Nephron progenitor cell (in vitro differentiated cells): ENCODE data around the gene CACNA1C.
A peak's percentile ranks its signal among the peaks of the same experiment; 100 is the strongest.

ENCODE experiments used
- DNase-seq: peaks from one replicate; pipeline ENCODE4 v3.0.0; 2021
- H3K27ac Mint-ChIP-seq: 2 replicates; pipeline ENCODE4 v1.8.0; 2021; ENCODE audit warnings: mild to moderate bottlenecking, moderate library complexity, mixed read lengths
- H3K27me3 Mint-ChIP-seq: 2 replicates; pipeline ENCODE4 v1.8.0; 2021; ENCODE audit warnings: mild to moderate bottlenecking, low read depth, mixed read lengths; ENCODE audit not compliant: poor library complexity
- H3K36me3 Mint-ChIP-seq: 2 replicates; pipeline ENCODE4 v1.8.0; 2021; ENCODE audit warnings: low read depth, mixed read lengths
- H3K4me1 Mint-ChIP-seq: 2 replicates; pipeline ENCODE4 v1.8.0; 2021; ENCODE audit warnings: mixed read lengths
- H3K4me3 Mint-ChIP-seq: 2 replicates; pipeline ENCODE4 v1.8.0; 2021; ENCODE audit warnings: mild to moderate bottlenecking, moderate library complexity, mixed read lengths
- H3K9me3 Mint-ChIP-seq: 2 replicates; pipeline ENCODE4 v1.8.0; 2021; ENCODE audit warnings: mild to moderate bottlenecking, moderate library complexity, mixed read lengths
- TF ChIP-seq, protein P1 (sequence below): fragments of 200-600 bp; sonication (generic); IDR thresholded peaks from 2 replicates; pipeline ENCODE4 v1.5.0; 2021; ENCODE audit warnings: antibody characterized with exemption

Gene CACNA1C

DNA sequence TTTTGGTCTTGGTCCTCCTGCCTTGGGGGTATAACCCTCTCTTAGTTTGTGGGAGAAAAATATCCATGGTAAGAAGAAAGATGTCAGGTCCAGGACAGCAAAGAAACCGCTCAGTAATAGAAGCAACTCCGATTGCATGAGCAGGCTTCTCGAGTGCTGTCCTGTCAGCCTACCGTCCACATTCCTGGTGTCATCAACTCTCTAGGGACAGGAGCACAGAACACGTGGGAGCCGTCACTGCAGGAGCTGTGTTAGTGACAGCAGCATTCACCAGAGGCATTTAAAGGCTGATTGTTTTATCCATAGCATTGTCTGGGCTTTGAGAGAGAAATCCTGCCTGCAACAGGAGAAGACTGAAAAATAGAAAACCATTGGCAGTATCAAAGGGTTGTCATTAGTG, 244.2 kb downstream of the CACNA1C start:
- no peak overlapping the region for H3K27ac Mint-ChIP-seq

DNA sequence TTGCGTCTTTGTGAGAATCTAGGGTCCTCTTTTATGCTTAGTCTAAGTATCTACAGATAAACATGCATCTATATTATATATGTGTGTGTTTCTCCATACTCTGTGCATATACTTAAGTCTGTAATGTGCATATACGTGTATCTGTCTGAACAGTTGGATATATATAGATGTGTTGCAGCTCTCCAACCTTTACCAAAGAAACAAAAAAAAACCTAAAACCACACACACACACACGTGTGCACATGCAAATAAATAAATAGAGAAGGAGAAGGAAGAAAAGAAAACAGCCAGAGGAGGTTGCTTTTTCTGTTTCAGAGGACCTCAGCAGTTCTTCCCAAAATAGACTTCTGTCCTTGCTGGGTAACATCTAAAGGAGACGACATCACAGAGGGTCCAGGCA, 244.9 kb downstream of the CACNA1C start:
- Mint-ChIP-seq H3K27me3 (peaks cover 18% of the 10 kb centered on the region), H3K9me3 (no peaks in the 10 kb centered on the region), H3K4me3 (no peak overlapping the region), H3K4me1 (peaks cover 65% of the 10 kb centered on the region), H3K36me3 (no peaks in the 10 kb centered on the region), H3K27ac (no peak overlapping the region)
- TF ChIP-seq, protein P1, sequence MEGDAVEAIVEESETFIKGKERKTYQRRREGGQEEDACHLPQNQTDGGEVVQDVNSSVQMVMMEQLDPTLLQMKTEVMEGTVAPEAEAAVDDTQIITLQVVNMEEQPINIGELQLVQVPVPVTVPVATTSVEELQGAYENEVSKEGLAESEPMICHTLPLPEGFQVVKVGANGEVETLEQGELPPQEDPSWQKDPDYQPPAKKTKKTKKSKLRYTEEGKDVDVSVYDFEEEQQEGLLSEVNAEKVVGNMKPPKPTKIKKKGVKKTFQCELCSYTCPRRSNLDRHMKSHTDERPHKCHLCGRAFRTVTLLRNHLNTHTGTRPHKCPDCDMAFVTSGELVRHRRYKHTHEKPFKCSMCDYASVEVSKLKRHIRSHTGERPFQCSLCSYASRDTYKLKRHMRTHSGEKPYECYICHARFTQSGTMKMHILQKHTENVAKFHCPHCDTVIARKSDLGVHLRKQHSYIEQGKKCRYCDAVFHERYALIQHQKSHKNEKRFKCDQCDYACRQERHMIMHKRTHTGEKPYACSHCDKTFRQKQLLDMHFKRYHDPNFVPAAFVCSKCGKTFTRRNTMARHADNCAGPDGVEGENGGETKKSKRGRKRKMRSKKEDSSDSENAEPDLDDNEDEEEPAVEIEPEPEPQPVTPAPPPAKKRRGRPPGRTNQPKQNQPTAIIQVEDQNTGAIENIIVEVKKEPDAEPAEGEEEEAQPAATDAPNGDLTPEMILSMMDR = no peak
- DNase-seq = no peak

More for the DNA sequence above, 244.2 kb downstream of the CACNA1C start:
- DNase-seq = no peak
- Mint-ChIP-seq H3K4me1 (peaks cover 67% of the 10 kb centered on the region), H3K36me3 (no peaks in the 10 kb centered on the region), H3K9me3 (no peaks in the 10 kb centered on the region), H3K4me3 (peak overlapping the region; percentile 19), H3K27me3 (peaks cover 16% of the 10 kb centered on the region)
- TF ChIP-seq, protein P1 = no peak

DNA sequence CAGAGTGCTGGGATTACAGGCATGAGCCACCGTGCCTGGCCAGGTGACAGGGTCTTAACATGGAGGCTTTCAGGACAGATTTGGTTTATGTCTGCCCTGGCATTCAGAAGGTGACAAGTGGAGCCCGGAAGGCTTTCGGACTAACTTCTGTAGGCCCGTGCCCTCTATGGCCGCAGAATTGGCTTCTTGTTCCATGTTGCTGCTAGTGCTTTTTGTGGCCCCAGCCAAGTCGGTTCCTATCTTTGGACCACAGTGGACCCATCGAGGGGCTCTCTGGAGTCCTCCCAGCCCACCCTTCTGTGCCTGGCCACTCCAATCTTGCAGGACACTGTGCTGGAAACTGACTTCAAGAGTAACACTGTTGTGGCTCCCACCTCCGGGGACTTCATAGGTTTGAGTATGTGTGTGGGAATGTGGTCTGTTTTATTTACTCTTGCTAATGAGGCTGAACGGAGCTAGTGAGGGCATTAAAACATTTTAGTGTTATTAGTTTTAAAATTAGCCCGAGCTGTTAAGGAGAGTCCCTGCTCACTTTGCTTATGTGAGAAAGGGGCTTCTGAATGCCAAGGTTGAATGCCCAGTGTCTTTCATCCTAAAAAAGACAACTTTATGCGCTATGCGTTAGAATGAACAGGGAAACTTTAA, 245.9 kb downstream of the CACNA1C start:
- DNase-seq = no peak
- H3K36me3 Mint-ChIP-seq = no peaks in the 10 kb centered on the region
- H3K27ac Mint-ChIP-seq = peak overlapping the region; percentile 17
- TF ChIP-seq, protein P1 = no peak
- H3K9me3 Mint-ChIP-seq = no peaks in the 10 kb centered on the region
- H3K27me3 Mint-ChIP-seq = peaks cover 21% of the 10 kb centered on the region
- H3K4me3 Mint-ChIP-seq = no peak overlapping the region
- H3K4me1 Mint-ChIP-seq = peaks cover 72% of the 10 kb centered on the region

DNA sequence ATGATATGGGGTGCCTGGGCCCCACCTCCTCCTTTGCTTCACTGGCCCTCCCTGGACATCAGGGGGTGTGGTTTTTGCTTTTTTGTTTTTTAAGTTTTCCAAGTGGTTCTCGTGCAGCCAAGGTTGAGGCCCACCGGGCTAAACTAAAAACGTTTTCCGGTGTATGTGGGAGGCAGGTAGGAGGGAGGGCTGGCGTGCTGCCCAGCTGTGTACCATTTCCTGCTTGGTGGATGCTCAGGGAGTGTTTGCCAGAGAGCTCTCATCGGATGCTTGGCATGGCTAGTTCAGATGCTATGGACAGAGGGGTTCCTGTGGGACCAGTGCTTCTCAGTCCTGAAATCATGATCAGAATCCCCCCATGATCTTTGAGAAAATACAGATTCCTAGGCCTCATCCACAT, 246.4 kb downstream of the CACNA1C start:
- DNase-seq = no peak
- peaks cover 73% of the 10 kb centered on the region for H3K4me1 Mint-ChIP-seq
- no peaks in the 10 kb centered on the region for H3K9me3 Mint-ChIP-seq
- H3K36me3 Mint-ChIP-seq = no peaks in the 10 kb centered on the region
- no peak overlapping the region for H3K27ac Mint-ChIP-seq
- no peak overlapping the region for H3K4me3 Mint-ChIP-seq
- TF ChIP-seq, protein P1 = no peak
- H3K27me3 Mint-ChIP-seq = peaks cover 21% of the 10 kb centered on the region

DNA sequence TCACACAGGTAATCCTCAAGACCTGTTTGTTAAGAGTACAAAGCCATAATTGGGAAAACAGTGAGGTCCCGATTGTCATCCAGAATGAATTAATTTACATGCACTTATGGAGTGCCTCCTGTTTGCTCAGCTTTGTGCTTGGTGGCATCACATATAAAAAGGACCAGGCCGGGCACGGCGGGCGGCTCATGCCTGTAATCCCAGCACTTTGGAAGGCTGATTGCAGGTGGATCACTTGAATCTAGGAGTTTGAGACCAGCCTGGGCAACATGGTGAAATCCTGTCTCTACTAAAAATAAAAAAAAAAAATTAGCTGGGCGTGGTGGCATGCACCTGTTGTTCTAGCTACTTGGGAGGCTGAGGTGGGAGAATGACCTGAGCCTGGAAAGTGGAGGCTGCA, 247.4 kb downstream of the CACNA1C start:
- Mint-ChIP-seq H3K36me3 (no peaks in the 10 kb centered on the region), H3K27ac (no peak overlapping the region), H3K9me3 (no peaks in the 10 kb centered on the region), H3K4me1 (peaks cover 73% of the 10 kb centered on the region), H3K4me3 (no peak overlapping the region), H3K27me3 (peaks cover 21% of the 10 kb centered on the region)
- TF ChIP-seq, protein P1 = no peak
- no peak for DNase-seq

DNA sequence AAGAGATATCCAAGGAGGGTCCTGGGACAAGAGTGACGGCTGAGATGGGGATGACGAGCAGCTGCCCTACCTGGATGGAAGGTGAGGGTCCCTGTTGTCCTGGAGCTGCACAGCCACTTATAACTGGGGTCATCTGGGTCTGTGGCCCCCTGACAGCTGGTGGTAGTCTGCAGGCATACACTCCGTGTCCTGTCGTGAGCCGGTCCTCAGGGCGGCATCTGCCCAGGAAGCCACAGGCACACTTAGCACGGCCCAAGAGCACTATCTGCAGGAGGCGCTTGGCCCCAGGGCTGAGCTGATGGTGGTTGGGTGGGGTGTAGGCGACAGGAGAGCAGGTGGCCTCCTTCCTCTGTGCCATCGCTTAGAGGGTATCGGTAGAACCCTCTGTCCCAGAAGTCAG, 248.1 kb downstream of the CACNA1C start:
- peaks cover 21% of the 10 kb centered on the region for H3K27me3 Mint-ChIP-seq
- TF ChIP-seq, protein P1 = no peak
- peaks cover 72% of the 10 kb centered on the region for H3K4me1 Mint-ChIP-seq

More for the DNA sequence above, 248.1 kb downstream of the CACNA1C start:
- no peaks in the 10 kb centered on the region for H3K9me3 Mint-ChIP-seq
- H3K27ac Mint-ChIP-seq = no peak overlapping the region
- H3K36me3 Mint-ChIP-seq = no peaks in the 10 kb centered on the region
- no peak overlapping the region for H3K4me3 Mint-ChIP-seq
- DNase-seq = no peak
